SK-N-SH treated with all-trans-retinoic acid at 6 μM for 48 hours (cell line): ENCODE data around the gene LAMP5.

Experiments
- ATAC-seq: fragments of 200-7000 bp; cut with Tn5 transposase; 3 replicates; pipeline ENCODE4 v1.9.1; 2020; ENCODE audit warnings: mild to moderate bottlenecking, moderate library complexity
- ARNTL ChIP-seq: fragments of 450-650 bp; formaldehyde crosslinking; IDR thresholded peaks from 2 replicates; pipeline ENCODE4 v1.5.0; 2020; ENCODE audit warnings: low read depth, mild to moderate bottlenecking, moderate library complexity, borderline replicate concordance
- BACH2 ChIP-seq: fragments of 250-450 bp; sonication (Bioruptor Pico); IDR thresholded peaks from 2 replicates; pipeline ENCODE4 v1.9.0; 2021; ENCODE audit warnings: mild to moderate bottlenecking, borderline replicate concordance
- CREB5 ChIP-seq: fragments of 250-450 bp; sonication (Bioruptor Pico); IDR thresholded peaks from 2 replicates; pipeline ENCODE4 v1.5.1; 2020; ENCODE audit warnings: low read depth, mild to moderate bottlenecking, moderate library complexity
- CSRNP3 ChIP-seq: fragments of 250-450 bp; sonication (Bioruptor Pico); IDR thresholded peaks from 2 replicates; pipeline ENCODE4 v1.5.1; 2021; ENCODE audit warnings: mild to moderate bottlenecking, moderate library complexity
- ESRRG ChIP-seq: fragments of 250-450 bp; sonication (Bioruptor Pico); IDR thresholded peaks from 2 replicates; pipeline ENCODE4 v1.6.1; 2021; ENCODE audit warnings: mild to moderate bottlenecking
- GLIS3 ChIP-seq: fragments of 250-450 bp; sonication (Bioruptor Pico); IDR thresholded peaks from 2 replicates; pipeline ENCODE4 v1.5.0; 2020; ENCODE audit warnings: mild to moderate bottlenecking, moderate library complexity
- ISL1 ChIP-seq: fragments of 250-450 bp; sonication (Bioruptor Pico); IDR thresholded peaks from 2 replicates; pipeline ENCODE4 v2.1.2; 2022; ENCODE audit warnings: mild to moderate bottlenecking, moderate library complexity
- OSR1 ChIP-seq: fragments of 250-450 bp; sonication (Bioruptor Pico); IDR thresholded peaks from 2 replicates; pipeline ENCODE4 v1.8.0; 2022; ENCODE audit warnings: moderate library complexity, mild to moderate bottlenecking, inconsistent platforms
- PATZ1 ChIP-seq: fragments of 250-450 bp; sonication (Bioruptor Pico); IDR thresholded peaks from 2 replicates; pipeline ENCODE4 v1.8.0; 2020; ENCODE audit warnings: mild to moderate bottlenecking, moderate library complexity, borderline replicate concordance
- POU6F1 ChIP-seq: fragments of 250-450 bp; sonication (Bioruptor Pico); IDR thresholded peaks from 2 replicates; pipeline ENCODE4 v1.8.0; 2021; ENCODE audit warnings: low read depth, mild to moderate bottlenecking, moderate library complexity, borderline replicate concordance
- PPARA ChIP-seq: fragments of 250-450 bp; sonication (Bioruptor Pico); IDR thresholded peaks from 2 replicates; pipeline ENCODE4 v1.5.0; 2020; ENCODE audit warnings: mild to moderate bottlenecking, borderline replicate concordance
- SNAI2 ChIP-seq: fragments of 250-450 bp; sonication (Bioruptor Pico); IDR thresholded peaks from 2 replicates; pipeline ENCODE4 v1.5.0; 2020; ENCODE audit warnings: mild to moderate bottlenecking, moderate library complexity
- TCF4 ChIP-seq: fragments of 250-450 bp; sonication (Bioruptor Pico); IDR thresholded peaks from 2 replicates; pipeline ENCODE4 v1.8.0; 2021; ENCODE audit warnings: mild to moderate bottlenecking, moderate library complexity, borderline replicate concordance
- TSHZ2 ChIP-seq: fragments of 250-450 bp; sonication (Bioruptor Pico); IDR thresholded peaks from 2 replicates; pipeline ENCODE4 v1.5.0; 2020; ENCODE audit warnings: mild to moderate bottlenecking, moderate library complexity
- ZC3H10 ChIP-seq: fragments of 250-450 bp; sonication (Bioruptor Pico); IDR thresholded peaks from 2 replicates; pipeline ENCODE4 v1.5.1; 2021; ENCODE audit warnings: mild to moderate bottlenecking, moderate library complexity
- ZFP3 ChIP-seq: fragments of 250-450 bp; sonication (Bioruptor Pico); IDR thresholded peaks from 2 replicates; pipeline ENCODE4 v1.5.0; 2020; ENCODE audit warnings: mild to moderate bottlenecking, moderate library complexity
- ZNF565 ChIP-seq: fragments of 450-650 bp; formaldehyde crosslinking; conservative IDR thresholded peaks from 2 replicates; pipeline ENCODE4 v1.5.0; 2020; ENCODE audit warnings: low read depth, mild to moderate bottlenecking, moderate library complexity
- ZNF8 ChIP-seq: fragments of 450-650 bp; formaldehyde crosslinking; IDR thresholded peaks from 2 replicates; pipeline ENCODE4 v1.5.0; 2020; ENCODE audit warnings: mild to moderate bottlenecking, moderate library complexity

The LAMP5 gene

GRCh38 chr20:9480066-9480465 is 34.3 kb upstream of the LAMP5 start:
- TF ChIP-seq ESRRG (CRISPR knock-in tag) (no peak), ZFP3 (no peak), POU6F1 (CRISPR knock-in tag) (no peak), SNAI2 (CRISPR knock-in tag) (no peak), ZC3H10 (no peak), OSR1 (CRISPR knock-in tag) (no peak), ZNF8 (CRISPR knock-in tag) (no peak)
- ATAC-seq: no peak

GRCh38 chr20:9482180-9482579 is 32.2 kb upstream of the LAMP5 start:
- TF ChIP-seq PPARA (no peak), TSHZ2 (CRISPR knock-in tag) (no peak), BACH2 (CRISPR knock-in tag) (no peak), GLIS3 (no peak), SNAI2 (CRISPR knock-in tag) (no peak), ESRRG (CRISPR knock-in tag) (no peak), CSRNP3 (no peak), TCF4 (no peak), ZNF8 (CRISPR knock-in tag) (no peak)
- TF ChIP-seq, all 23 proteins: peak for 0
- no peak for ATAC-seq

- ATAC-seq: peak; percentile 90
- TF ChIP-seq CSRNP3 (no peak), ZNF565 (CRISPR knock-in tag) (no peak), ISL1 (CRISPR knock-in tag) (no peak), OSR1 (CRISPR knock-in tag) (no peak)
These were observed 31.3 kb upstream of the LAMP5 start for GRCh38 chr20:9483131-9483530.

GRCh38 chr20:9485614-9486340 is 28.6 kb upstream of the LAMP5 start:
- ATAC-seq: no peak
- TF ChIP-seq CSRNP3 (no peak), TSHZ2 (CRISPR knock-in tag) (no peak), ISL1 (CRISPR knock-in tag) (no peak), ARNTL (CRISPR knock-in tag) (no peak), BACH2 (CRISPR knock-in tag) (no peak), CREB5 (CRISPR knock-in tag) (no peak), PATZ1 (CRISPR knock-in tag) (no peak), SNAI2 (CRISPR knock-in tag) (no peak)
